Ovary (tissue), 3 donors: ENCODE data around the gene BBX.
"Not testable (repeated sequence)": the region's sequence is repeated elsewhere in the genome, so short reads cannot be mapped to it uniquely, and the experiment has no call there.

Experiments
- EP300 ChIP-seq: sonication (generic); formaldehyde crosslinking; IDR thresholded peaks from one replicate; pipeline ENCODE4 v1.6.1; 2017; ENCODE audit warnings: antibody characterized with exemption
- POLR2A ChIP-seq: fragments of 450-650 bp; IDR thresholded peaks from one replicate; pipeline ENCODE4 v1.6.1; 2017; ENCODE audit warnings: antibody characterized with exemption, mild to moderate bottlenecking, moderate library complexity
- TF ChIP-seq, protein P1 (sequence below), 3 donors: fragments of 450-650 bp in 2 of 3; fragments of 200-600 bp in 1 of 3; IDR thresholded peaks; one replicate each; pipeline versions ENCODE4 v1.5.1 to v1.8.0; 2016 to 2022; ENCODE audit warnings: antibody characterized with exemption in 3 of 3, mild to moderate bottlenecking in 1 of 3
- donor health status: DM: no; HTN: no; CAD: no.

DNA sequence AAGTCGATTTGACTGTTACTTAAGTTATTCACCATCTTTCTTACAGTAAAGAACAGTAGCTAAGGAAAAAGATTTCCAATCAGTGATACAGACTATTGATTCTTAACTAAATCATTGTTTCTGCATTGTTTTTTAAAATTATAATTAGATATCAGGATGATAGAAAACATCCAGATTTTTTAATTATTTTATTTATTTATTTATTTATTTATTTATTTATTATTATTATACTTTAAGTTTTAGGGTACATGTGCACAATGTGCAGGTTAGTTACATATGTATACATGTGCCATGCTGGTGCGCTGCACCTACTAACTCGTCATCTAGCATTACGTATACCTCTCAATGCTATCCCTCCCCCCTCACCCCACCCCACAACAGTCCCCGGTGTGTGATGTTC is 169.2 kb downstream of the BBX start:
- TF ChIP-seq, protein P1, sequence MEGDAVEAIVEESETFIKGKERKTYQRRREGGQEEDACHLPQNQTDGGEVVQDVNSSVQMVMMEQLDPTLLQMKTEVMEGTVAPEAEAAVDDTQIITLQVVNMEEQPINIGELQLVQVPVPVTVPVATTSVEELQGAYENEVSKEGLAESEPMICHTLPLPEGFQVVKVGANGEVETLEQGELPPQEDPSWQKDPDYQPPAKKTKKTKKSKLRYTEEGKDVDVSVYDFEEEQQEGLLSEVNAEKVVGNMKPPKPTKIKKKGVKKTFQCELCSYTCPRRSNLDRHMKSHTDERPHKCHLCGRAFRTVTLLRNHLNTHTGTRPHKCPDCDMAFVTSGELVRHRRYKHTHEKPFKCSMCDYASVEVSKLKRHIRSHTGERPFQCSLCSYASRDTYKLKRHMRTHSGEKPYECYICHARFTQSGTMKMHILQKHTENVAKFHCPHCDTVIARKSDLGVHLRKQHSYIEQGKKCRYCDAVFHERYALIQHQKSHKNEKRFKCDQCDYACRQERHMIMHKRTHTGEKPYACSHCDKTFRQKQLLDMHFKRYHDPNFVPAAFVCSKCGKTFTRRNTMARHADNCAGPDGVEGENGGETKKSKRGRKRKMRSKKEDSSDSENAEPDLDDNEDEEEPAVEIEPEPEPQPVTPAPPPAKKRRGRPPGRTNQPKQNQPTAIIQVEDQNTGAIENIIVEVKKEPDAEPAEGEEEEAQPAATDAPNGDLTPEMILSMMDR (IDR thresholded peaks at IDR 0.05): not testable (repeated sequence)
- TF ChIP-seq EP300, POLR2A: not testable (repeated sequence)
